GM06990 (cell line): Measurements from ENCODE around the gene GPR161.

ENCODE experiments used
- DNase-seq: peaks from one replicate; pipeline ENCODE4 v3.0.0-alpha.2; 2011; ENCODE audit not compliant: insufficient read length; ENCODE audit errors: extremely low read depth
- H3K27me3 ChIP-seq: replicated peaks from 2 replicates; pipeline ENCODE4 v1.6.0; 2011; ENCODE audit warnings: low read length; ENCODE audit not compliant: control insufficient read depth, insufficient read depth
- H3K36me3 ChIP-seq: 2 replicates; pipeline ENCODE4 v1.5.1; 2011; ENCODE audit warnings: low read length; ENCODE audit not compliant: control insufficient read depth, insufficient read depth
- H3K4me3 ChIP-seq: replicated peaks from 2 replicates; pipeline ENCODE4 v1.5.1; 2011; ENCODE audit warnings: low read depth, mild to moderate bottlenecking, control low read depth, low read length
- CTCF ChIP-seq: IDR thresholded peaks from 2 replicates; pipeline ENCODE4 v1.5.1; 2011; ENCODE audit warnings: low read length, control low read depth, mild to moderate bottlenecking, inconsistent platforms; ENCODE audit not compliant: insufficient read depth, poor library complexity, severe bottlenecking

Gene GPR161

GRCh38 chr1:168125051-168125450 lies 11.7 kb downstream of the GPR161 start:
- H3K27me3 ChIP-seq = no peaks in the 10 kb centered on the region; the same call in 1 of the 2 replicates
- no peaks in the 10 kb centered on the region for H3K36me3 ChIP-seq
- no peak for DNase-seq
- no peak overlapping the region for H3K4me3 ChIP-seq
- TF ChIP-seq CTCF = no peak

- Histone ChIP-seq H3K4me3 (no peak overlapping the region), H3K27me3 (no peaks in the 10 kb centered on the region; the same call in none of the 2 replicates), H3K36me3 (no peaks in the 10 kb centered on the region)
- no peak for TF ChIP-seq CTCF
- no peak for DNase-seq
These were observed 15.2 kb downstream of the GPR161 start for GRCh38 chr1:168121401-168122011.

GRCh38 chr1:168119750-168120149 lies 17.0 kb downstream of the GPR161 start:
- TF ChIP-seq CTCF = no peak
- DNase-seq = no peak
- Histone ChIP-seq H3K27me3 (no peaks in the 10 kb centered on the region; the same call in none of the 2 replicates), H3K4me3 (no peak overlapping the region), H3K36me3 (no peaks in the 10 kb centered on the region)

GRCh38 chr1:168116327-168116799 lies 20.4 kb downstream of the GPR161 start:
- H3K27me3 ChIP-seq = no peaks in the 10 kb centered on the region; the same call in 1 of the 2 replicates
- no peak for DNase-seq
- H3K36me3 ChIP-seq = no peaks in the 10 kb centered on the region
- TF ChIP-seq CTCF = no peak
- H3K4me3 ChIP-seq = no peak overlapping the region

GRCh38 chr1:168114845-168115244 lies 21.9 kb downstream of the GPR161 start:
- DNase-seq = no peak
- Histone ChIP-seq H3K4me3 (no peak overlapping the region), H3K36me3 (no peaks in the 10 kb centered on the region), H3K27me3 (no peaks in the 10 kb centered on the region; the same call in 1 of the 2 replicates)
- no peak for TF ChIP-seq CTCF
